ENCODE results near the gene ACTR3.

The ACTR3 gene

DNA sequence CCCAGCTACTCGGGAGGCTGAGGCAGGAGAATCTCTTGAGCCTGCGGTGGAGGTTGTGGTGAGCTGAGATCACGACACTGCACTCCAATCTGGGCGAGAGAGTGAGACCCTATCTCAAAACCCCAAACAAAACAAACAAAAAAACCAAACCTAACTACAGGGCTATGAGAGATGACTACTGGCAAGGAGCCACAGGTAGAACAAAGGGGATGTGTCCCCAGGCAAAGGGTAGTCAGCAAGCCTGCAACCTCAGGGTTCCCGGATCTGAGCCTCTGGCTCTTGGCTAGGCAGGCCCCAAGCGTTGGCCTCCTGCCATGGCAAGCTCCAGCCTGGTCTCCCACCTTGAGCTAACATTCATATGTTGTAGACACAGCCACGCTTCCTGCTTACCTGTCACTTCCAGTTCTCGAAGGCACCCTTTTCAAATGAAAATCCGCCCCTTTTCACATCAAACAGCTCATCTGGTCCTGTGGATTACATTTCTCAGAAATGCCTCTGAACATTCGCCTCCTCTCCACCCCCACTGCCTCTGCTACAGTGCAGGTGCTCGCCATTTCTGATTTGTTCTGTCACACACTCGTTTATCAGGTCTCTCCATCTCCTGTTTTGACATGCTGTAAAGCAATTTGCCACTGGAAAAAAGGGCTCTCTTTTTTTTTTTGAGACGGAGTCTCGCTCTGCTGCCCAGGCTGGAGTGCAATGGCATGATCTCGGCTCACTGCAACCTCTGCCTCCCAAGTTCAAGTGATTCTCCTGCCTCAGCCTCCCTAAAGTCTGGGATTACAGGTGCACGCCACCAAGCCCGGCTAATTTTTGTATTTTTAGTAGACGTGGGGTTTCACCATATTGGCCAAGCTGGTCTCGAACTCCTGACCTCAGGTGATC, 13.1 kb upstream of the ACTR3 start:
- DNase-seq: no peak

DNA sequence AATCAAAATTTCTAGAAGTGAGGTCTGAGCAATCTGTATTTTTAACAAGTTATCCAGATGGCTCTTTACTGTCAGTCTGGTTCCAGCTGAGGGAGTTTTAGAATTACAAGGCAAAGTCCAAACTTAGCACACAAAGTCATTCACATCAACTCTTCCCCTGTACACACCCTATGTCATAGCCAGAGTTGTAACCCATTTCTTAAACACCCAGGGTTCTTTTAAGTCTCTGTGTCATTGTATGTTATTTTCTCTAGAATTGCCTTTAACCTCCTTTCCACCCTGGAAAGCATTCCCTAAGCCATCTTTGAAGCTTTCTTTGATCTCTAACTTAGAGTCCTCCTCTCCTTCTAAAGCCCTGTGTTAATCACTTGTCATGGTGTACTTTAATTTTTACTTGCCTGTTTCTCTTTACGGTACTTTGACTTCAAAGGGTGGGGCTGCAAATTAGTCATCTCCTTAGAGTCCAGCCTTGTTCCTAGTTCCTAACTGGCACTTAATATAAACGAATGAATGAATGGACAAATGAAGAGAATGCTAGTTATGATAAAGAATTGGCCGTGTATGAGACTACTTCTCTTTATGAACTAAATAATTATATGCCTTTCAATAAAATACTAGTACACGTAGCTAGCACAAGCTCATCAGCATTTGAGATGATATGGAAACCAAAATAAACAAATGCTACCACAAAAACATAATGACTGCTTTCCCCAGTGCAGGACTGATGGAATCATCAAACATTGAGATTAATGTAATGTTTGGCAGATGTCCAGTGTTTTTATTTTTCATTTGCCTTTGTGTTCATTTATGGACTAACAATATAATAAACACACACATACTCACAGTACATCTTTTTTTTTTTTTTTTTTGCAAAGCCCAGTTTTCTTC, 11.9 kb upstream of the ACTR3 start:
- DNase-seq: no peak

DNA sequence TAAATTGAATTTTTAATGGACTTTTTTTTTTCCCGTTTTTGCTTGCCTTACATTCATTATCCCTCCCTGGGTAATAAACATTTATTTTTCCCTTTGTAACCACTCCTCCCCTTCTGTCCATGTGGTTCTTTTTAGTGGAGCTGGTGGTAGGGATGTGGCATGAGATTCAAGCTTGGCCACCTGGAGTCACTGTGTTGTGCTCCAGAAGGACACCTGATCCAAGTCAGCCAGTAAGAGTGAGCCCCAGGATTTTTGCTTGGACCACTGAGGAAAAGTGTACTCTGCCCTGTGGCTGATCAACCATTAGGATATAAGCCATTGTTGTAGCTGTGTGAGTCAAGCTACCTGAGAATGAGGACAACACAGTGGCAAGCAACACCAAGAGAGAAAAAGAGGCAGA, 11.1 kb upstream of the ACTR3 start:
- DNase-seq: no peak

GRCh38 chr2:113879457-113879856, 10.4 kb upstream of the ACTR3 start:
- no peak for DNase-seq

GRCh38 chr2:113886479-113887008, 3.3 kb upstream of the ACTR3 start:
- no peak for DNase-seq

- DNase-seq: no peak
Observed at GRCh38 chr2:113887009-113887792, 2.7 kb upstream of the ACTR3 start.

DNA sequence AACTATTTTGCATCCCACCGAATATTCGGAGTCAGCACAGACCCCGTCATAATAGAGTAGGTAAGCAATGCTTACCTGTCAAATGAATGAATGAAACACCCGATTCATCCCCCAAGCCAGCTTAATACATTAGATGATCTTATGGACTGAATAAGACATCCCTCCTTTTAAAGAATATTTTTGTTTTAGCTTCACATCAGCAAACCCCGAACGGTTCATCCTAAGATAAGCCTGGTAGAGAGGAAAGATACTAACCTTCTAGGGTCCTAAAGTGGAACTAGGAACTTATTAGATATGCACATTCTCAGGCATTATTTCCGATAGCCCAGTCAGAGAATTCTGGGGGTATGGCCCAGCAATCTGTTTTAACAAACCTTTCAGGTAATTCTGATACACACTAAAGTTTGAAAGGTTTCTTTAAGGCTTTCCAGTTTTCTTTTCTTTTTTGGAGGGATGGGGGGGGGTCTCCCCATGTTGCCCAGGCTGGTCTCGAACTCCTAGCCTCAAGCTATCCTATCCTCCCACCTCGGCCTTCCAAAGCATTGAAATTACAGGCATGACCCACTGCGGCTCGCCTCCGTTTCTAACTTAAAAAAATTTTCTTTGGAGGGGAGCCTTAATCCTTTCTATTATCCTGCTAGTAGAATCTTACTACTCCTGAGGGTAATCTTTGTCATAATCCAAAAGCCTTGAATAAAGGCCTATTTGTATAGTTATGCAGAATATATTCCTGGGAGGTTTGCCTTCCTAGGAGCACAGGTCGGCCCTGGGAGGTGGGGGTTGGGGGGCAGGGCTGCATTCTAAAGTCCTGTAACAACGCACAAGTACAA, 1.0 kb upstream of the ACTR3 start:
- DNase-seq: no peak

GRCh38 chr2:113890253-113891235, 655 bp downstream of the ACTR3 start:
- DNase-seq: peak; percentile 23

DNA sequence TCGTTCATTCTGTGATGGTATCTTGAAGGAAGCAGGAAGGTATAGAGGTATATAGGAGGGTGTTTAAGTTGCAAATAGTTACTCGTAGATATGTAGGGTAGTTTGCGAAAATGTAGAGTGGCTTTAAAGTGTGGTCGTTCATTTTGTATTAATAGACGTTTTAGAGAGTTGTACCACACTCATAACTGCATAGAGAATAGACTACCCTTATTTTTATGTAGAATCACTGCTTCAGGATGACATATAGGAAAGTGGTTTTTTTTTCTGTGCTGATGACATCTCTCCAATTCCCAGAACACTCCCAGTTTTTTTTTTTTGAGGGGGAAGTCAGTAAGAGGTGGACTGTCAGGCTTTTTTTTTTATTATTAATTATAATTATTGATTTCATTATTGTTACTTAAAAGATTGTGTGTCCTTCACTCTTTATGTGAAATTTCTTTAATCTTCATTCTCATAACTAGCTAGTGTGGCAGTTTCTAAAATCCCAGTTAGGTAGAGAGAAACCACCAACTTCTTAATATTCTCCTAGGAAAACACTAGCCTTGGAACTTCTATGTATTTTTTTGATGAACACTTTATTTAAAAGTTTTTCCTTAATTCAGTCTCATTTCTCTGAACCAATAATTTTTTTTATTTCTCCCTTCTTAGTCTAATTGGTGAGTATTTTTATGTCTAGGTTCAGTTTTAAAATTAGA, 1.5 kb downstream of the ACTR3 start:
- no peak for DNase-seq

- no peak for DNase-seq
Observed at GRCh38 chr2:113892004-113892710, 2.3 kb downstream of the ACTR3 start.

GRCh38 chr2:113894156-113894743, 4.4 kb downstream of the ACTR3 start:
- DNase-seq: no peak

GRCh38 chr2:113895301-113895700, 5.4 kb downstream of the ACTR3 start:
- DNase-seq: no peak

DNA sequence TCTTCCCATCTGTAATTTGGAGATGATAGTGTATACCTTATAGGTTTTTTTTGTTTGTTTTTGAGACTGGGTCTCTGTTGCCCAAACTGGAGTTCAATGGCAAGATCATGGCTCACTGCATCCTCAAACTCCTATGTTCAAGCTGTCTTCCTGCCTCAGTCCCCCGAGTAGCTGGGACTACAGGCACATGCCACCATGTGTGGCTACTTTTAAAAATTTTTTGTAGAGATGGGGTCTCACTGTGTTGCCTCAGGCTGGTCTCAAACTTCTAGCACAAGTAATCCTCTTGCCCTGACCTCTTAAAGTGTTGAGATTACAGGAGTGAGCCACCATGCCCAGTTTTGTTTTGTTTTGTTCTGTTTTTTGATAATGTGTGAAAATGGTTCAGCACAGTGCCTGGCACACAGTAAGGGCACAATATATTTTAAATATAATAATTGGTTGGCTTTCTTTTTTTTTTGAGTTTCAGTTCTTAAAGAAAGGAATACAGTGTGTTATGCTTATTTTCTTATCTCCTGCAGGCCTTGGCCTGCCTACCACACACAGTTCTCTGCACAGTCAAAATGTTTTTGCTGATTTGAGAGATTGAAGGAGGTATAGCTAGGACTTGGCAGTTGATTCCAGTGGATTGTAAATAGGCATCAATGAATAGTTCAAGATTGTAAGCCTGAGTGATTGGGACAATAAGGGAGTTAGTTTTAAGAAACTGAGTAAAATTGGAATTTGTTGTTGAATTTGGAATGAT, 6.1 kb downstream of the ACTR3 start:
- DNase-seq: no peak

GRCh38 chr2:113896791-113897190, 6.9 kb downstream of the ACTR3 start:
- DNase-seq: no peak

DNA sequence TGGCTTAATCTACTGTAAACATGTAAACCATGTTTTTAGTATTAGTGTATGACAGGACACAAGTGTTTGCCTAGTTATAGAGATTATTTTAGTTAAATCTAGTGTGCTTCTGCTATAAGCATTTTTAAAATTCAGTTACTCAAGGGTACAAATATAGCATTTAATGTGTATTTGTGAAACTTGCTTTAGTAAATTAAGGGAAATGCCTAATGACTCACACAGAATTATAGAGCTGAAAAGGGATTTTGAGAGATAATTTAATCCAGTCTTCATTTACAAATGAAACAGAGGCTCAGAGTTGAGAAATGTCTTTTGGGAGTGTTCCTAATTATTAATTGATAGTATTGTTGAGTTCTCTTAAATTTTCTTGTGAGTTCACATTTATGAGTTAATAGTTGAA, 8.2 kb downstream of the ACTR3 start:
- DNase-seq: no peak

DNA sequence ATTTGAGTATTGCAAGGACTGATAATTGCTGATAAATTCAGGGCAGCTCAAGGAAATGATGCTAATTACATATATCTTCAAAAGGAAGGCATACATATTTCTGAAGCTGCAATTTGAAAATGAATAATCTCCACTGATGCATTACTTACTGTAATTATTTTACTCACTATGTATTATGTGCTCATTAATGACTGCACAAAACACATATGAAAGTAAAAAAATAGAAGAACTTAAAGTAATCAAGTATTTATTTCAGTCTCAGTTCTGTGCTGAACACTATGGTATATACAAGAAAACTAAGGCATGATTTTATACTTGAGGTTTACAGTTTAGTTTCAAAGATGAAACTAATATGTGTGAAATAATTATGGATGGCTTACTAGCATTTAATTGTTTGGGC, 9.3 kb downstream of the ACTR3 start:
- no peak for DNase-seq

- no peak for DNase-seq
Observed at GRCh38 chr2:113901943-113902342, 12.1 kb downstream of the ACTR3 start.

DNA sequence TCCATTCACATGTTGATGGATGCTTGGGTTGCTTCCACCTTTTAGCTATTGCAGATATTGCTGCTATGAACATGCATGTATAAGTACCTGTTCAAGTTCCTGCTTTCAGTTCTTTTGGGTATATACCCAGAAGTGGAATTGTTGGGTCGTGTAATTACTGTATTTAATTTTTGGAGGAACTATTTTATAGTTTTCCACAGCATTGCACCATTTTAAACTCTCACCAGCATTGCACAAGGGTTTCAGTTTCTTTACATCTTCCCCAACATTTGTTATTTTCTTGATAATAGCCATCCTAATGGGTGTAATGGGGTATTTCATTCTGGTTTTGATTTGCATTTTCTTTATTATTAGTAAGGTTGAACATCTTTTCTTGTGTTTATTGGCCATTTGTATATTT, 16.0 kb downstream of the ACTR3 start:
- no peak for DNase-seq

Data from NCI-H526 treated with DMSO at 0.1 percent for 48 hours (cell line).